Epithelial cell of prostate (primary cell): ENCODE measurements around the gene BPTF.
"Not testable (repeated sequence)": the region's sequence is repeated elsewhere in the genome, so short reads cannot be mapped to it uniquely, and the experiment has no call there.

Experiments
- DNase-seq: peaks from one replicate; pipeline ENCODE4 v3.0.0-alpha.2; 2011; ENCODE audit warnings: low read depth, low spot score
- H3K27ac ChIP-seq: fragments of 450-650 bp; 2 replicates; pipeline ENCODE4 v1.5.1; 2017; ENCODE audit warnings: mild to moderate bottlenecking

The BPTF gene

DNA sequence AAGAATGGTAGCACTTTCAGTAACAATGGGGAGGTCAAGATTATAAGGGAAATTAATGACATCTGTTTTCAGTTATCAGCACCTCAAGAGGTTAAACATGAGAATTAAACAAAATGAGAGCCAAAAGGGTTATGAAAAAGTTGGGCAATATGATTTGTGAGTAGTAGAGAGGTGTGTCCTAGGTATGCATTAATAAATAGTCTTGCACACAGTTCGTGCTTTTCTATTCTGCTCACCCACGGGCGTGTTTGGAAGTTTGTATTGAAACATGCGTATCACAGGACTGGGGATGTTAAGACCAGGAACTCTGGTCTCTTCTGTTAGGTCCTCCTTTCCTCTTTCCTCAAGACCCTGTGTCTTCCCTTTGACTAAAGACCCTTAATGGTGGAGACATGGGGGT lies 6.0 kb downstream of the BPTF start:
- no peak for DNase-seq
- peak overlapping the region; percentile 29 for H3K27ac ChIP-seq

DNA sequence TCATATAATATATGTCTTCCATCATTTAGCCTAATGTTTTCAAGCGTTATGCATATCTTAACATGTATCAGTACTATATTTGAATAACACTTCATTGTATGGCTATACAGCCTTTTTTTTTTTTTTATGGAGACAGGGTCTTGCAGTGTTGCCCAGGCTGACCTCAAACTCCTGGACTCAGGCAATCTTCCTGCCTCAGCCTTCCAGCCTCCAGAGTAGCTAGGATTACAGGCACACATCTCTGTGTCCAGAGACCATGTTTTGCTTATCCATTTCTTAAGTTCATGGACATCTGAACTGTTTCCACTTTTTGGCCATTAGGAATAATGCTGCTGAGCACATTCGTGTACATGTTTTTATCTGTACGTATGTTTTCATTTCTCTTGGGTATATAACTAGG lies 7.8 kb downstream of the BPTF start:
- DNase-seq: no peak
- no peak overlapping the region for H3K27ac ChIP-seq

DNA sequence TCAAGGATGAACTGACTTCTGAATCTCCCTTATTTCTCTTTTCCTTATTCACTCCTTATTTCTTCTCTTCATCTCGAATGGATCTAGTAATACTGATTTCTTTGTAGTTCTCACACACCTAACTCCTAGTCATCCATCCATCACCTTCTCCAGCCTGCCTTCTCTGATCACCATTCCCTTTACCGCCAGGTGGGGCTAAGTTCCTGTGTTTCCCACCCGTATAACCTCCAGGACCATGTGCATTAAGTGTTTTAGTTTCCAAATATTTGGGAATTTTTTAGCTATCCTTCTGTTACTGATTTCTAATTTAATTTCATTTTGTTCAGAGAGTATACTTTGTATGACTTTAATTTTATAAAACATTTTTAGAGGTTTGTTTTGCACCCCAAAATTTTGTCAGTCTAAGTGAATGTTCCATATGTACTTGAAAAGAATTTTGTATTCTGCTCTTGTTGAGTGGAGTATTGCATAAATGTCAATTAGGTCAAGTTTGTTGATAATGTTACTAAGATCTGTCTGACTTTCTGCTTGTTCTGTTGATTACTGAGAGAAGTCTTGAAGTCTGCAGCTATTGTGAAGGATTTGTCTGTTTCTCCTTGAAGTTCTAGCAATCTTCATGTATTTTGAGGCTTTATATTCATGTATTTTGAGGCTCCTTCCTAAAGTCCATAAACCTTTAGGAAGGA lies 8.8 kb downstream of the BPTF start:
- H3K27ac ChIP-seq: no peak overlapping the region
- DNase-seq: no peak

DNA sequence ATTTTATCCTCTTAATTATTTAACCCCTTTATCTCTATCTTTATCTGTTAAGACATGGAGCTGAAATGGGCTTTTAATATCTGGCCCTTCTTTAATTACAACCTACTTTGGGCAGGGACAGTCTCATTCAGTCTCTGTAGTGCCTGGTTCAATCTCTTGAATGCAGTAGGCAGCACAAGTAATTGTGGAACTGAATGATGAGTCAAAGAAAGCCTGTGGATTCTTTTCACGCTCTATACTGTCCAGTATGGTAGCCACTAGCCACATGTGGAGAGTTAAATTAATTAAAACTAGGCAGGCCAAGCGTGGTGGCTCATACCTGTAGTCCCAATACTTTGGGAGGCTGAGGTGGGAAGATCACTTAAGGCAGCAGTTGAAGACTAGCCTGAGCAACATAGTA lies 9.3 kb downstream of the BPTF start:
- H3K27ac ChIP-seq: no peak overlapping the region
- DNase-seq: no peak

DNA sequence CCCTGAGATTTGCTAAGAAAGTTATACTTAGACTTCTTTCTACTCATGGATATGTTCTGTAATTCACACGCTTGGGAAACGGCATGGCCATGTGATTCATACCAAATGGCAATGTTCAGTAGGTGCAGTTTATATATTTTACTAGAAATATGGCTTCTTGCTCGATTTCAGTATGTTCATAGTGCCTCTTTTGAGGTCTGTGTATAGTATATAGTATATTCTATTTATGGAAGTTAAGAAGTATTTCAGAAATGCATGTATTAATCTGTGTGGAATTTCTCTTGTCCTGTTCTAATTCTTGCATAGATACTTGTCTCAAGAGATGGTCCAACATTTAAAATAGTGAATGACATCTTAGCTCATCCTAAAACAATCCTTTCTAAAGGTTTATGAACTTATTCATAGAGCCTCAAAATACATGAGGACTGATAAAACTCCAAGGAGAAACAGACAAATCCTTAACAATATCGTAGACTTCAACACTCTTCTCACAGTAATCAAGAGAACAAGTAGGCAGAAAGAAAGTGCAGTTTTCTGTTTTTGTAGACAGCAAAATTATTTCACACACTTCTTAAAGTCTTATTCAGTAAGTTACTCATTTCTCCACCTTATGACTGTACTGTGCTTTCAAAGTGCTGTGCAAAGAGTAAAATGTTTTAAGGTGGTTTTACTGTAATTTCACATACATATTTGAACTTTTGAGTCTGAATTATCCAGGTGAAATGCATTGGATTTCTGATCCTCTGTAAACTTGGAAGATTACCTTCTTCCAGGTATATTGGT lies 11.1 kb downstream of the BPTF start:
- DNase-seq: no peak
- no peak overlapping the region for H3K27ac ChIP-seq

DNA sequence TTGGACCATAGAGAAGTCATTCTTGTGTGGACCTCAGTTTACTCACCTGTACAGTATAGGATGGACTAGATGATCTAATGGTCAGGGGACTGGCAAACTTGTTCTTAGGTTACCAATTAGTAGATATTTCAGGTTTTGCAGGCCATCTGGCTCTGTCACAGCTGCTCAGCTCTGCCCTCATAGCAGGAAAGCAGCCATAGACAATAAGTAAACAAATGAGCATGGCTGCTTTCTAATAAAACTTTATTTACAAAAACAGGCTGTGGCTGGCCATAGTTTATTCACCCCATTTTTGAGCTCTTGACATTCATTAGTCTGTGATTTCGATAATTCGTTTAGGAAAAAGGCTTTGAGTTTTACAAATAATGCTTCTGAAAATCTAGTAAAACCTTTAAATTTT lies 12.7 kb downstream of the BPTF start:
- no peak overlapping the region for H3K27ac ChIP-seq
- no peak for DNase-seq

DNA sequence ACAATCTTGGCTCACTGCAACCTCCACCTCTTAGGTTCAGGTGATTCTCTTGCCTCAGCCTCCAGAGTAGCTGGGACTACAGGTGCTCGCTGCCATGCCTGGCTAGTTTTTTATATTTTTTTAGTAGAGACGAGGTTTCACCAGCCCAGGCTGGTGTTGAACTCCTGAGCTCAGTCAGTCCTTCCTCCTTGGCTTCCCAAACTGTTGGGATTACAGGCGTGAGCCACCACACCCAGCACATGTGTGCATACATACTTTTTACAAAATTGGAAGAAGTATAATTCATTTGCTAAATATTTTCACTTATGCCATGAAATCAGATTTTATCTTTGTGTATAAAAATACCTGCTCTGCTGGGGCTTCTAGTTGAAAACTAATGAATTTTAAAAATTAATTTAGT lies 13.2 kb downstream of the BPTF start:
- no peak overlapping the region for H3K27ac ChIP-seq

DNA sequence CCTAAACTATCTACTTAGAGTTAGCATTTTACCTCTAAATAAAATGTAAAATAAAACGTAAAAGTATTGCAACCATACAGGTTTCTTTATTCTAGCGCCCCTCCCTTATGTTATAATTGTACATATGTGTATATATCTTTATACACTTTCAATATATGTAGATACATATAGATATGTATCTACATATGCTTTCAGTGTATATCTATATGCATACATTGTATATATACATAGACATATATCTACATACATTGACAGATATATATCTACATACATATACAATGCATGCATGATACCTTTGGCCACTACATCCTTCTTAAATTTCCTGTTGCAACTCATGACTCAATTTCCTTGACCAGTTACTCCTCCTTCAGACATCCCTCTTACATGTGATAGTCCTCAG lies 16.7 kb downstream of the BPTF start:
- DNase-seq: no peak
- H3K27ac ChIP-seq: no peak overlapping the region

More for the DNA sequence above, 13.2 kb downstream of the BPTF start:
- DNase-seq: no peak

DNA sequence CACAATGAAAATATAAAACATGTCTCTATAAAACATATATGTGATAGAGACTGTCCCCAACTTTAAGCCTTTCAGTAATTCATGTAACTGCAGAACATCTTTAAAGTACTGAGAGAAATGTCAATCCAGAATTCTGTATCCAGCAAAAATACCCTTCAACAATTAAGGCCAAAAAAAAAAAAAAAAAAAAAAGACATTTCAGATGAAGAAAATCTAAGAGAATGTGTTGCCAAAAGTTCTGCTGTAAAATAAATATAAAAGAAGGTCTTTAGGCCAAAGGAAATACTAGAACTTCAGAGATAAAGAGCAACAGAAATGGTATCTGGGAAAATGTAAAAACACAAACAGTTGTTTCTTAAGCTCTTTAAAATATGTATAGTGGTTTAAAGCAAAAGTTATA lies 17.3 kb downstream of the BPTF start:
- no peak overlapping the region for H3K27ac ChIP-seq
- no peak for DNase-seq

DNA sequence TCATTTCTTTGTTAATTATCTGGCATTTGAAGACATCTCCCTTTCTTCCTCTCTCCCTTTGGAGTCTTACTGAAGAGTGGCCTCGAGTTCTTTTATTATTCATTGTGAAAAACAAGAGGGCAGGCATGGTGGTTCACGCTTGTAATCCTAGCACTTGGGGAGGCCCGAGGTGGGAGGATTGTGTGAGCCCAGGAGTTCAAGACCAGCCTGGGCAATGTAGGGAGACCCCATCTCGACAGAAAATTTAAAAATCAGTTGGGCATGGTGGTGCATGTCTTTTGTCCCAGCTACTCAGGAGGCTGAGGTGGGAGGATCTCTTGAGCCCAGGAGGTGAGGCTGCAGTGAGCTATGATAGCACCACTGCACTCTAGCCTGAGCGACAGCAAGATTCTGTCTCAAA lies 20.1 kb downstream of the BPTF start:
- DNase-seq: no peak
- H3K27ac ChIP-seq: no peak overlapping the region

DNA sequence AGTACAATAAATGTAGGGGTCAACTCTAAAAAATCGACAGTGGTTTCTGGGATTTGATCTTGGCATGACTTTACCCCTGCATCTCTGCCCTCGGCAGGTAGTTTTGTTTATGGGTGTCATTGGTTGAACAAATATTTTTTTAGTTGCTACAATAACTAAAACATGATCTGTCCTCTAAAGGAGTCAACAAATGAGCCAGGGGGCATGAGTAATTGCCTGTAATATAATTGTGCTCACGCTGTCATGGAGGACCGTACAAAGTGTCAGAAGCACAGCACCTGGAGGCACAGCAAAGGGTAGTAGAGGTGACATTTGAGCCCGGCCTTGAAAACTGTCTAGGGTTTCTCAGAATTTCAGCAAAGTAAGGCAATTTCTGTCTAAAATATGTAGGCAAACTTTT lies 22.9 kb downstream of the BPTF start:
- DNase-seq, H3K27ac ChIP-seq: not testable (repeated sequence)

DNA sequence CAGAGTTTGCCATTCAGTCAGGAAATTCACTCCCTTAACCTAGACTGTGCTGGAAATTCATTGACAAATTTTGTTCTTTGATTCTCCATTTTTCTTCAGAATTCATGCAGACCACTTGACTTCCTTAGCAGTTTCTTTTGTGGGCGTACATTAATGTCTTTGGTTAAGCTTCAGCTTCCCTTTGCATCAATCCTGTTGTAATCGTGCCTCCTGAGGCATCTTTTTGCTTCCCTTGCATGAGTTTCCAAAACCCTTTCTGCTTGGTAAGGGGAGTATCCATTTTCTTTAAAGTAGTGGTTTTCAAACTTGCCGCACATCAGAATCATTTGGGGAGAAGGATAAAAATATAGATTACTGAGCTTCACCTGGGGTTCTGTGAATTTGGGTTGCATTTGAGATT lies 23.5 kb downstream of the BPTF start:
- not testable (repeated sequence) for H3K27ac ChIP-seq, DNase-seq

DNA sequence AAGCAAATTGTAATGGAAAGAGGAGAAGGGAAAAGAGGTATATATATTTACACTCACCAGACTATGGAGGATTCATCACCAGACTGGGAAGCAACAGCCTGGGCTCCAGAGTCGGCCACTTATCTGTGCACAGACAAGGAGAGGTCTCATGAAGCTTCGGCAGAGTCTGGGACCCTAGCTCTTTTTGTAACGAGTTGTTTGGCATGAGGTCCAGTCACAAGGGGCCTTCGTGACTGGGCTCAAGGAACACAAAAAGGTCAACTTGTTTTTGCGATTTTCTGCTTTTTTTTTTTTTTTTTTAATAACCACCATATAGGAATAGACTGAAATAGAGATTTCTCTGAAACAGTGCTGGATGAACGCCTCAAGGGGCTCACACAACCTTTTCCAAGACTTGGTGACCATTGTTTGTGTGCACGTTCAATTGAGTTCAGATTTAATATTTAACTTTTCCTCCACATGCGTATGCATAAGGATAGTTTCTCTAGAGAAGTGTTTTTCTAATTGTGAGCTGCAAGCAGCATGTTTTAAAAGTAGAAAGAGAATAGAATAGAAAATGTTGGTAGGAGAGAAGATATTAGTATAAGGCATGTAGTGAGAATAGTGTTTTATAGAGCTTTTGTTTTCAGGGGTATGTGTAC lies 25.8 kb downstream of the BPTF start:
- no peak for DNase-seq
- H3K27ac ChIP-seq: no peak overlapping the region

DNA sequence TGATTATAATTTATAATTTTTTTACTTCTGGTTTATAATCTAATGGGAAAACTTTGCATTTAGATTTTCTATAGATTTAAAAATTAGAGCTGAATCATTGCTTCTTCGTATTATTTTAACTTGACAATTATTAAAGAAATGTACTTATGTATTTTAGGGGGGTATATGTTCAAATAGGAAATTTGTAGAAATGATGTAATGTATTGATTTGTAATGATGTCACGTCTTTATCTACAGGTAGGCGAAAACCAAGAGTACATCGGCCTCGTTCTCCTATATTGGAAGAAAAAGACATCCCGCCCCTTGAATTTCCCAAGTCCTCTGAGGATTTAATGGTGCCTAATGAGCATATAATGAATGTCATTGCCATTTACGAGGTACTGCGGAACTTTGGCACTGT lies 28.4 kb downstream of the BPTF start:
- DNase-seq: no peak
- no peak overlapping the region for H3K27ac ChIP-seq

DNA sequence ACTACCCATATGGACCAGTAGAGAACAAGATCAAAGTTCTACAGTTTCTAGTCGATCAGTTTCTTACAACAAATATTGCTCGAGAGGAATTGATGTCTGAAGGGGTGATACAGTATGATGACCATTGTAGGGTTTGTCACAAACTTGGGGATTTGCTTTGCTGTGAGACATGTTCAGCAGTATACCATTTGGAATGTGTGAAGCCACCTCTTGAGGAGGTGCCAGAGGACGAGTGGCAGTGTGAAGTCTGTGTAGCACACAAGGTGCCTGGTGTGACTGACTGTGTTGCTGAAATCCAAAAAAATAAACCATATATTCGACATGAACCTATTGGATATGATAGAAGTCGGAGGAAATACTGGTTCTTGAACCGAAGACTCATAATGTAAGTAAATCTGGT lies 29.1 kb downstream of the BPTF start:
- no peak overlapping the region for H3K27ac ChIP-seq
- no peak for DNase-seq

DNA sequence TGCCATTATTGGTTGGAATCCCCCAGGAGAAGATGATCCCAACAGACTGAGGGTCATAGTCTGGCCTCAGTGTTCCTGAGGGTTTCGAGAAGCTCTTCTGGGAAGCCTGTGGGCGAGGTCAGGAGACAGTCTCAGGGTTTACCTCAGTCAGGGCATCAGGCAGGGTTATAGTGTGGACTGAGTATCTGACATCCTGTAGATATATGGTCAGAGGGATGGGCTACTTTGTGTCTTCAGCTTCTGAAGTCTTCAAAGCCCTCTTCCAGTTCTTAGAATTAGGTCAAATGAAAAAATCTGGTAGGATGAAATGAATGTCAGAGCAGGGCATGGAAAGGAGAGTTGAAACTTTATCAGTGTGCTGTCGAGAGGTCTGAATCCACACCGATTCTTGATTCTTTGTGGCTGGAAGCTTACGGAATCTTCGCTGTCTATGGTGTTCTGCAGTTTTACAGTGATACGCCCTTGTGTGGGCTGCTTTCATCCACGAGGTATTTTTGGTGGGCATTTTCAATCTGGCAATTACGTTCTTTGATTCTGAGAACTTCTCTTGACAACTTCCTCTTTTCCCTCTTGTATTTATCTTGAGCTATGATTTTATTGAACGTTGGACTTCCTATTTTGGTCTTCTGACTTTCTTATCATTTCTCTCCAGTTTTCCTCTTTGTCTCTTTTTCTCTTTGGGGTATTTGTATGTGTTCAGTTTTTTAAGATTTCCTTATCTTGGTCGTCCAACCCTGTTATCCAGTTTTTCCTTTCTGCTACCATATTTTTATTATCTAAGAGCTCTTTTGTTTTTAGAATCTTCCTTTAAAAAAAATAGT lies 30.4 kb downstream of the BPTF start:
- no peak overlapping the region for H3K27ac ChIP-seq

DNA sequence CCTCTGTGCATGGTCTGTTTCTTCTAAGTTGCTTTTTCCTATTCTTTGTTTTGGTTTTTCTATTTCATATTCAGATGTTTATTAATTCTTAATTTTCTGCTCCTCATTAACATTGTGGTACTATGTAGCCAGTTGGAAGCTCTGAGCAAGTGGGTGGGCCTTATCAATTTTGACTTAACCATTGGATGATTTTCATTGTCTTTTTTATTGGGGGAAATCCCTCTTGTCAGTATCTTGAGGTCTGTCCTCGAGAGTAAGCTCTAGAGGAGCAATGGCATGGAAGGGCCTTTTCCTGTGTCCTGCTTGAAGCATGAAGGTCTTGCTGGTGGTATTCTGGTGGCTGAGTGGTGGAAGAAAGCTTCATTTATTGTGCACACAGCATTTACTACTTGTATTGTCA lies 31.1 kb downstream of the BPTF start:
- not testable (repeated sequence) for H3K27ac ChIP-seq, DNase-seq

More for the DNA sequence above, 30.4 kb downstream of the BPTF start:
- DNase-seq: no peak

DNA sequence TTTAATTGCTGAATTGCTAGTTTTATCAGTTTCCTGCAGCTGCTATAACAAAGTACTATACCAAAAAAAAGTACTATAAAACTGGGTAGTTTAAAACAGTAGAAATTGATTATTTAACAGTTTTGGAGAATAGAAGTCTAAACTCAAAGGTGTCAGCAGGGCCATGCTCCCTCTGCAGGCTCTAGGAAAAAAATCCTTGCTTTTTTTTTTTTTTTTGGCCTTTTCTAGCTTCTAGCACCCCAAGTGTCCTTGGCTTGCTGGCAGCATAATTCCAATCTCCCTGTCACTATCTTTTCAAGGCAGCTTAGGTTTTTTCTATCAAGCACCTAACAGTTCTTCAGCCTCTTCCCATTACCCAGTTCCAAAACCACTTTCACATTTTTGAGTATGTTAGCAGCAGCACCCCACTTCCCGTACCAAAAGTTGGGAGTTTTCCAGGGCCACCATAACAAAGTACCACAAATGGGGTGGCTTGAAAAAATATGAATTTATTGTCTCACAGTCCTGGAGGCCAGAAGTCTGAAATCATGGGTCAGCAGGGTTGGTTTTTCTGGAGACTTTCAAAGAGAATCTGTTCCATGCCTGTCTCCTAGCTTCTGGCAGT lies 37.4 kb downstream of the BPTF start:
- no peak for DNase-seq
- no peak overlapping the region for H3K27ac ChIP-seq

DNA sequence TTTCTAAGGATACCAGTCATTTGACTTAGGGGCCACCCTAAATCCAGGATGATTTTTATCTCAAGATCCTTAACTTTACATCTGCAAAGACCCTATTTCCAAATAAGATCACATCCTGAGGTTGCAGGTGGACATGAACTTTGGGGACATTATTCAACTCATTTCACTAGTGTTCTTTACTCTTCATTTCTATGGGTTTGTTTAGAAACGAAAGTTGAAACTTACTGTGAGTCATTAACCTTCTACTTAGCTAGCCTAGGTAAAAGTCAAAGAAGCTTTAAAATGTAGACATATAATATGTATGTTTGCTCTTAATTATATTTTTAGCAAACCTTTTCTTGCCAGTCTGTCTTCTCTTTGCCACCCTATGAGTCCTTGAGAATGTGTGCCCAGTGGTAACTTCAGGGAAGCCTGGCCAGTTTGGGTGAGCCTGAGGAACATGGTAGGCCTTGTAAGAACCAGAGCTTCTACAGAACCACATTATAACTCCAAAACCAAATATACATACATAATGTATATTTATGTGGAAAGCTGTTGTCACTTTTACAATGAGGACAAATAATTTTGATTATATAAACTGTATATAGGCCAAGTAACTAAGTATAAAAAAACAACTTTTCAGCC lies 38.4 kb downstream of the BPTF start:
- no peak for DNase-seq
- H3K27ac ChIP-seq: no peak overlapping the region

DNA sequence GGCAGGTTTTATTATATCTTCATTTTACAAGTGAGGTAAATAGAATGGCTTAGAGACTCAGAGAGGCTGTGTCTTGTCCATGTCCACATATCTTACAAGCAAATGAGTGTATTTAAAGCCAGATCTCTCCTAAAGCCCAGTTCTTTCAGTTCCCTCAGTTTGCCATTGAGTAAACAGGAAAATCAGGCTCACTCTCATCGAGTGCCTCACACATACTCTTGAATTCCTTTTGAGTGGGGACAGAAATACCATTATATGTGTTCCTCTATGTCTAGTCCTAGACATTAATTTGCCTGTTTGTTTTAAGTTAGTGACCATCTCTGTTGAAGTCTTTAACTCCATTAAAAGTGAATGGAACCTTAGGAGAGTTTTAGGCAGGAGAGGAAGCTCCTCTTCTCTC lies 40.1 kb downstream of the BPTF start:
- H3K27ac ChIP-seq: no peak overlapping the region
- no peak for DNase-seq
